GM21447 (cell line): Measurements from ENCODE around the gene LGALS13.

Source experiments
- ATAC-seq: cut with Tn5 transposase; IDR thresholded peaks from one replicate; pipeline ENCODE4 v1.9.1; 2021; ENCODE audit not compliant: unreplicated experiment

Gene LGALS13, protein sequence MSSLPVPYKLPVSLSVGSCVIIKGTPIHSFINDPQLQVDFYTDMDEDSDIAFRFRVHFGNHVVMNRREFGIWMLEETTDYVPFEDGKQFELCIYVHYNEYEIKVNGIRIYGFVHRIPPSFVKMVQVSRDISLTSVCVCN

DNA sequence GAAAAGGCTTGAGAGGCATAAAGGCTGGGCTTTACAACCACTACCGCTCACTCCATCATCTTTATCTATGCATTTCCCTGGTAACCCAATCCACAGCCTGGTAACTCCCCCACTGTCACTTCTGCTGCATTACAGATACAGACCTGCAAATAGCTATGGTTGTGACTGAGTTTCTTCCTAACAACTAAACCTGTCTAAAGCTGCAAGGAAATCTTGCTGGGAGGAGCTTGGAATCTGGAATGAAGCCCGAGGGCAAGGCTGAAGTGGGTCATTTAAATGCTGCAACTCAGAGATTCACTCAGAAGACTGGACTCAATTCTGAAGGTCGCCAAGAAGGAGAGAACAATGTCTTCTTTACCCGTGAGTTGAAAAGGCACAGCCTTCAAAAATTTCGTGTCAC, at the start of gene LGALS13:
TSS of gene LGALS13 (plus strand) at position 301 of the 400 bp plus-strand sequence. CDS start at position 346, 45 bp downstream.
- ATAC-seq, result no peak

DNA sequence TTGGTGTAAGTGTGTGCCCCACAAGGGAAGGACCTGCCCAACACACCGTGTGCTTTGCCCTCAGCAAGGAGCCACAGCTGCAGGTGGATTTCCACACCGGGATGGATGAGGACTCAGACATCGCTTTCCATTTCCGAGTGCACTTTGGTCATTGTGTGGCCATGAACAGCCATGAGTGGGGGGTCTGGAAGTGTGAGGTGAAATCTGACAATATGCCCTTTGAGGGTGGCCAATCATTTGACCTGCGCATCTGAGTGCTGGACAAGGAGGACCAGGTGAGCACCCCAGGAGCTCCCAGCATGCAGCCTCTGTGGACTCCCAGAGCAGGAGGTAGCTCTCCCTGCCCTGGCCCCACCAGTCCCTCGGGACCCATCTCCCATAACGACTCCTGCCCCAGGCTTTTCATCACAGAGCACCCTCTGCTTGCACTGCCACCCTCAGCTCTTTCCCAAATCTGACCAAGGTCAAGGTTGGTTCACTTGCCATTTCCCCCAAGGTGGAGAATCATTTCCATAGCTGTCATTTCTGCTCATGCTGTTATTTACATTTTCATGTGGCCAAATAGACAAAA, 49.2 kb upstream of the LGALS13 start:
- no peak for ATAC-seq

DNA sequence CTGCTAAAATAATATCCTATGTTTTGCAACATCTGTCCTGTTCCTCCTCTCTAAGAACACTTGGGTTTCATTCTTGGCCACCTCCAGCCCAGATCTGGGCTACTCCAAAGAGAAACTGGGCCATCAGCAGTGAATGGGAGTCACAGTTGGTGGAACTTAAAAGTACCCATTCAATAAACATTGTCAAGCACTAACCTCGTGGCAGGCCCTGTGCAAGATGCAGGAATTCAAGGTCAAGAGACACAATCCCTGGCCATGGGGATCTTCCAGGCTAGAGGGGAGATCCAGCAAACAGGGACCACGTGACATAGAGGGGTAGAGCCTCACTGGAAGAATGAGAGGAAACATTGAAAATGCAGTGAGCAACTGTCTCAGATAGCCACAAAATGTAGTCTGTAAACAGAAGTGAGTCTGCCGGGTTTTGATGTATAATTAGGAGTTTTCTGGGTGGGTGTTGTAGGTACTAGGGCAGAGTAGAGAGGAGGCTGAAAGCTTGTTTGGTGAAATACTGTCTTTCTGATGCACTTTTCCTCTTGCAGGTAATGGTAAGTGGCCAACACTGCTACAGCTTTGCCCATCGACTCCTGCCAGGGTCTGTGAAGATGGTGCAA, 47.5 kb upstream of the LGALS13 start:
- ATAC-seq, result no peak

DNA sequence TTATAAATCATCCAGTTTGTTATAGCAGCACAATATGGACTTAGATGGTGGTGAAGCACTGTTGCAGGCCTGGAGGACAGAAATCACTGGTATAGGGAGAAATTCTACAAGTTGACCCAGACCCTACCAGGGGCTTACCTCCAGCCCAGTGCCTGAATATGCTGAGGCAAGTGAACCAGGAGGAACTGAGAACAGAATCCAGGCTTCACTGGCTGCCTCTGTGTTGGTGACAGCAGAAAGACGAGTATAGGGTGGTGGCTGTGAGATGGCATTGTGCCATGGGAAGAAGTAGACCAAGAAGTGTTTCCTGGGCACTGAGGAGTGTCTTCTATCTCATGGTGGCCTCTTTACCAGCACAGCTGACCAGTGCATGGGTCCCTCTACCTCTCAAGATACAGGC, 46.4 kb upstream of the LGALS13 start:
- ATAC-seq, result no peak

DNA sequence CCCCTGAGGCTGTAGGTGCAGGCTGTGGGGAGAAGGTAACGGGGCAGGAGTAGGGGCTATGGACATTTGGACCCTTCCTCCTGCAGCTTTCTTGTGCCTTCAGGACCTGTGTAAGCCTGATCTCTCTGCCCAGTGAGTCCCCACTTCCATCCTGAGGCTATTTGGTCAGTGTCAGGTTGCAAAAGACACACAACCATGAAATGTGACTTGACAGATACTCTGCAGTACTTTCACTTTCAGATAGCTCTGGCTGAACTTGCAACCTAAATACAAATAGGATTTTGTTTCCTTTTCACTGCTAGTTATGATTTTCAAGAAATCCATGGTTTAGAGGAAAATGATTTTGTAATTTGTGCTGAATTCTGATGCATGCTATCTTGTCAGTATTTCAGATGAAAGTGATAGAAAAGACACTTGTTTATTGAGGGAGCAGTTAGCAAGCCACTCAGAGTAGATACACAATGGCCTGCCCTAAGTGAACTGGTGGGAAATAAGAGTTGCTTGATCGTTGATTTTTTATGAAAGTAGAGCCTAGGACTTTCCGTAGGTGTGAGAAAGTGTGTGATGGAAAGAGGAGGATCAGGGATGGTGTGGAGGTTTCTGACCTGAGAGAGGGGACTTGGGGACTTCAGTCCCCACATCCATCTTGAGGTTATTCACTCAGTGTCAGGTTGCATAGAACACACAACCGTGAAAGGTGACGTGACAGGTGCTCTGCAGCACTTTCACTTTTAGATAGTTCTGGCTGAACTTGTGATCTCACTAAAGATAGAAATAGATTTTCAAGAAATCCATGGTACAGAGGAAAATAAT, 44.3 kb upstream of the LGALS13 start:
- no peak for ATAC-seq

DNA sequence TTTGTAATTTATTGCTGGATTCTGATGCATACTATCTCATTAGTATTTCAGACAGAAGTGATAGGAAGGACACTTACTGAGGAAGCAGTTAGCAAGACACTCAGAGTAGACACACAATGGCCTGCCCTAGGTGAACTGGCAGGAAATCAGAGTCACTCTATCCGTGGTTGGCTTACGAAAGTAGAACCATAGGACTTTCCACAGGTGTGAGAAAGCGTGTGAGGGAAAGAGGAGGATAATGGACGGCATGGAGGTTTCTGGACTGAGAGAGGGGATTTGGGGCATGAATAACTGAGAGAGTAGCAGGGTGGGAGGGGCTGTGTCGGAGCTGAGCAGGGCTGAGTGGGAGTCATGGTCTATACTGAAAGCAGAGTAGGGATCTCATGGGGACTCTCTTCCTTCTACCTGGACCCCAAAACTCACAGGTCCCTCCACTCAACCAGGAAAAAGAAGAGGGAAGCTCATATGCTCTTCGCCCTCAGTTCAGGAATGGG, 43.7 kb upstream of the LGALS13 start:
- no peak for ATAC-seq

DNA sequence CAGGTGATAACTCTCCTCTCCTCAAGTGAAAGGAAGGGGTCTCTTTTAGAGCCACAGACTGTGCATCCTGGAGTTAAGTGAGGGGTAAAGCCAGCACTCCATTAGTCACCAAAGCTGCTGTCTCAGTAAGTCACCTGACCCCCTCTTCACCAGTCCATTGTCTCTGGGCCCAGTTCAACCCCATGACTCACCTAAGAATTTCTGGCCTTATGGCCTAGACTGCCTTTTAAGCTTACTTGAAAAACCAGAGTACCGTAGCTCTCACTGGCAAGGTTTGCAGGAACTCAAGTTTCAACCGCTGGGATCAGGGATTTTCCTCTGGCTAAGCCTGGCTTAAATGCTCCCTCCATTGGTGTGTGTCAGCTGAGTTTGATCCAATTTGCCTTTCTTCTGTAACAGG, 38.9 kb upstream of the LGALS13 start:
- no peak for ATAC-seq

DNA sequence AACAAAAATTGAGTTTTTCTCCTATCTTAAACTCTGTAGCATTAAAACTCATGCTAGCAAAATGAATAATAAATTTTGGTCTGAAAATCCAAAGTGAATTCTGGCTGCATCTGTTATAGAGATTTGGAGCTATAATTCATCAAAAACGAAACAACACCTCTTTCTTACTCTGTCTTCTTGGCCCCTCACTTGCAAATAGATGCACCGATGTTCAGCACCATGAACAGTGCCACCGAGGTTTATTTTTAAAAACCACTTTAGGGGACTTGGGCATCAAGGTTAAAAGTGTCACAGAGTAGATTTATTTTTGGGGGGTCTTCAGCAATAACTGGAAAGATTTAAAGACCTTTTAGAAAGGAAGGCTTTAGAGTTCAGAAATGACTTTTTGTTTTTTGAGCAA, 36.3 kb upstream of the LGALS13 start:
- ATAC-seq, result no peak

DNA sequence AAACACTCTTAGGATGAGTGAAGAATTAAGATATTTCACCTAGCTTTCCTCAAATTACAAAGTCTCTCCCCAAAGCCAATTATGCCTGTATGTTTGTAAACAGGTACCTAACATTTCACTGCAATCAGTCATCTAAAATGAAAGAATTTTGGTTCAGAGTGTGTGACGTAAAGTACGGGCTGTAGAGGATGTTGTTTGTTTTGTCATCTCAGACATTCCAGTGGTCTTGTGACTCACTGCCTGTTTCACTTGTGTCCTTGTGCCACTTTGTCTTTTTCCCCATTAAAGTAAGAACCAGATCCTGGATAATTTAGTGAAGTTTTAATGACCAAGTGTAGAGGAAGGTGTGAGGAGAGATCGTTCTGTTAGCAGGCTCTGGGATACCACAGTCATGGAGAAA, 33.7 kb upstream of the LGALS13 start:
- no peak for ATAC-seq

DNA sequence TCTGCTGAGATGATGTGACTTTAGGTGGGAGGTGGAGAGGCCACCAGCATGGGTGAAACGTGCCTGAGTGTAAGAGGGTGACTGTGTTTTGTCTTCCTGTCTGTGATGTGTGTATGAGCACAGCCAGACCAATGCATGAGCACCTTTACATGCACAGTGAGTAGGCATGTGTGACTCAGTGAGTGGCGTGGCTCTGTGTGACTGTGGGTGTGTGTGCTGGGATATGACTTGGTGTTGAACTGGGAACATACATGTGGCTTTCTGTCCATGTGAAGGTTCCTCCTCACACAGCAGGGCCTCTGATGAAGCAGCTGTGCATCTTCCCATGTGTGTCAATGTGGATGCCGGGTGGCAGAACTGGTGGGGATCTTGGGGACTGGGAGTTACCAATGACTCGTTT, 19.9 kb upstream of the LGALS13 start:
- ATAC-seq, result no peak

DNA sequence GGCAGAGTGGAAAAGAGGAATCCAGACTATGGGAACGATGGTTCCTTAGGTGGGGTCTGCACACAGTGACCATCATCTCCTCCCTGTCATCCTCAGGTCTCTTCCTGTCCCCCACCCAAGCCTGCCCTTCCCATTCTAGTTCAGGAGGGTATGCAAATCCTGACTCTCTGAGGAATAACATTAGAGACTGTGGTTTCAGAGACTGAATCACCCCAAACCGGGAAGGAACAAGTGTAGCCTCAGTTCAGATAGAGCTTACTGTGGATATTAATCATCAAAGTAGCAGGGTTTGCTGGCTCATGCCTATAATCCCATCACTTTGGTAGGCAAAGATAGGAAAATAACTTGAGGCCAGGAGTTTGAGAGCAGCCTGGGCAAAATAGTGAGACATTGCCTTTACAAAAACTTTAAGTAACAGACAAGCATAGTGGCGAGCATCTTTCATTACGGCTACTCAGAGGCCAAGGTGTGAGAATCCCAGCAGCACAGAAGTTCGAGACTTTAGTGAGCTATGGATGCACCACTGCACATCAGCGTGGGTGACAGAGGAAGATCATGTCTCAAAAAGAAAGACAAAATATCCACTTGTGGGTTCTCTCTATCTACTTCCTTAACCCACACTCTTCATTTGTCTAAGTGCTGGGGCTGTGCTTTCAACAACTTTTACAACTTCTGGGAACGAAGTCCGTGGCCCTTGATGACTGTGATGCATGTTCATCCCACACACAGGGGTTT, 19.3 kb upstream of the LGALS13 start:
- ATAC-seq, result no peak

DNA sequence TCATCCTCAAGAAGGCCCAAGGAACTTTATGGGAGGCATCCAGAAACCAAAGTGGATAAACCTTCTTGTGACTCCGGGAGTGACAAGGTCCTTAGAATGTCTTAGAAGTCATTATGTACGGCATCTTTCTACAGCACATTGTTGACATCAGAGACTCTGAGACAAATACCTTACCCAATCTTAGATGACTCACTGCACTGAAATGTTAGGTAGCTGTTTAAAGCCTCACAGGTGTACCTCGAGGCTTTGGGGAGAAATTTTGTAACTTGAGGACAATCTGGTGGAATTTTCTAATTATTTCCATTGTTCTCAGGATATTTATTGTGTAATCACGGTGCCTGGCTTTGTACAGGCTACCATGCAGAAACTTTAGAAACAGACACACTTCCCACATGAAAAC, 14.8 kb upstream of the LGALS13 start:
- no peak for ATAC-seq

DNA sequence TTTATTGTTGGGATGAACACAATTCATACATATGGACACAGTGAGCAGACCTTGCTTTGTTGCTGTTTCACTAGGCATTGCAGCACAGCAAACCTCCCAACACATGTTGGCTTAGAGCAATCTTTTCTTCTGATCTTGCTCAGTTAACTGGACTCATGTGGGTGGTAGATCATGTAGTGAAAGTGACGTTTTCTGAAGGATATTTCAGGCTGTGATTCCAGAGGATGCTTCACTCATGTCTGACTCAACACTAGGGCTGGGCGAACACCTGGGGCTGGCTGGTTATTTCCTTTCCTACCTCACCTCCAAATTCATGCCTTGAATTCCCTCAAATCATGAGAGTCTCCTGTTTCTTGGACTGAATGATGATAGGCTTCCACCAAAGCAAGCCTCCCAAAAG, 14.3 kb upstream of the LGALS13 start:
- no peak for ATAC-seq

DNA sequence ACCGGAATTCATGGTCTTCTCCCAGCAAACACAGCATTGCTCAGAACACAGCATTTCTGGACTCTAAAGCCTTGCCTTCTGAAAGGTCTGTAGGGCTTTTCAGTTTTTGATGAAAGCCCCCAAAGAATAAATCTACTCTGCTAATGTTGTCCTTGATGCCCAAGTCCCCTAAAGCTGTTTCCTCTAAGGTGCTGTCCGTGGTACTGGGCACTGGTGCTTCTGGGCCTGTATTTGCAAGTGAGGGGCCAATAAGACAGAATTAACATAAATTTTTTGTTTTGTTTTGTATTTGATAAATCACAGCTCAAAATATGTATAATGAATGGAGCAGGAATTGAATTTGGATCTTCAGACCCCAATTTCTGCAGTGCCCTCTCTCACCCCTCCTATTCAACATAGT, 12.1 kb upstream of the LGALS13 start:
- no peak for ATAC-seq

DNA sequence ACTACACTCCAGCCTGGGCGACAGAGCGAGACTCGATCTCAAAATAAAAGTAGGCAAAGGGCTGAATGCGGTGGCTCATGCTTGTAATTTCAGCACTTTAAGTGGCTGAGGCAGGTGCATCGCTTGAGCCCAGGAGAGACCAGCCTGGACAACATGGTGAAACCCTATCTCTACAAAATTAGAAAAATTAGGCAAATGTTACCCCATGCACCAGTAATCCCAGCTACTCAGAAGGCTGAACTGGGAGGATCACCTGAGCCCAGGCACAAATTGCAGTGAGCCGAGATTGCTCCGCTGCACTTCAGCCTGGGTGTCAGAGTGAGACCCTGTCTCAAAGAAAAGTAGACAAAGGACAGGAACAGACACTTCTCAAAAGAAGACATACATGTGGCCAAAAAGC, 9.9 kb upstream of the LGALS13 start:
- ATAC-seq, result no peak

DNA sequence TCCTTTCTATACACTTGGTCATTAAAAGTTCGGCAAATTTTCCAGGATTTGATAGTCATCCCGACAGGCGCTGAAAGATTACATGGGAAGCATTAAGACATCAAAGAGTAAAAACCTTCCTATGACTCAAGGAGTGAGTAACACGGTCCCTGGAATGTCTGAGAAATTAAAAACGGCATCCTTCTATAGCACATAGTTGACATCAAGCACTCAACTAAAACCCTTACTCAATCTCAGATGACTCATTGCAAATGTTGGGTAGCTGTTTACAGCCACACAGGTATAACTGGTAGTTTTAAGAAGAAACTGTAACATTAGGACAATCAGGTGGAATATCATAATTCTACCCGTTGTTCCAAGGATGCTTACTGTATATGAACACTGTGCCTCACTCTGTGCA, 6.4 kb upstream of the LGALS13 start:
- ATAC-seq, result no peak

DNA sequence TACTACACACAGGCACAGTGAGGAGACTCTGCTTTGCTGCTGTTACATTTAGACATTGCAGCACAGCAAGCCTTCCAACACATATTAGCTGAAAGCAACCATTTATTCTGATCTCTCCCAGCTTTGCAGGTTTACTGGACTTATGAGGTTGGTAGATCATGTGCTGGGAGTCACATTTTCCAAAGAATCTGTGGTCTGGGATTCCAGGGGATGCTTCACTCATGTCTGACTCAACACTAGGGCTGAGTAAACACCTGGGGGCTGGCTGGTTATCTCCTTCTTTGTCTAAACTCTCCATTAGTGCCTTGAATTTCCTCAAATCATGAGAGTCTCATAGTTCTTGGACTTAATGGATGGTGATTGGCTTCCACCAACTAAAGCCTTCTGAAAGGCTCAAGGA, 5.4 kb upstream of the LGALS13 start:
- ATAC-seq, result no peak

DNA sequence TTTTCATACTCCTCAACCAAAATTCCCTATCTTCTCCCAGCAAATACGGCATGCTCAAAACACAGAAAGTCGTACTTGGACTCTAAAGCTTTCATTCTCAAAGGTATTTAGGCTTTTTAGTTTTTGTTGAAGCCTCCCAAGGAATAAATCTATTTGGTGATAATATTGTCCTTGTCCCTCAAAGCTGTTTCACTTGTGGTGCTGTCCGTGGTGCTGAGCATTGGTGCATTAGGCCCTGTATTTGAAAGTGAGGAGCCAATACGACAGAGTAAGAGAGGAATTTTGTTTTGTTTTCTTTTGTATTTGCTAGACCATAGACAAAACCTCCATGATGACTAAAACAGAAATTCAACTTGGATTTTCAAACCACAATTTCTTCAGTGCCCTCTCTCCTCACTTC, 3.2 kb upstream of the LGALS13 start:
- ATAC-seq, result no peak

DNA sequence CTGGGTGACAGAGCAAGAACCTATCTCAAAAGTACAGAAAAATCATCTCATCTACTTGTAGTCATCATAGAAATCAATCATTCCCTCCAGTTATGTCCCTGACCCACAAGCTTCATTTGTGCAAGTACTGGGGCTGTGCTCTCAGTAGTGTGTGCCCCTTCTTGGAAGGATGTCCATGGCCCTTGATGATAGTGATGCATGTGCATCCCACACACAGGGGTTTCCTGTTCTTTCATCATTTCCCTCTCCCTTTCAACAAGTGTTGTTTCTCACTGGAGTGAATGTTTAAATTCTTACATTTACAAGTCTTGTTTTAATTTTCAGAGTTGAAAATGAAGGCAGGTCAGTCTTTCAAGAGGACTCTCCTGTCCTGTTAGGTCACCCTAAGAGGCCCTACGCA, 1.5 kb downstream of the LGALS13 start:
- no peak for ATAC-seq

DNA sequence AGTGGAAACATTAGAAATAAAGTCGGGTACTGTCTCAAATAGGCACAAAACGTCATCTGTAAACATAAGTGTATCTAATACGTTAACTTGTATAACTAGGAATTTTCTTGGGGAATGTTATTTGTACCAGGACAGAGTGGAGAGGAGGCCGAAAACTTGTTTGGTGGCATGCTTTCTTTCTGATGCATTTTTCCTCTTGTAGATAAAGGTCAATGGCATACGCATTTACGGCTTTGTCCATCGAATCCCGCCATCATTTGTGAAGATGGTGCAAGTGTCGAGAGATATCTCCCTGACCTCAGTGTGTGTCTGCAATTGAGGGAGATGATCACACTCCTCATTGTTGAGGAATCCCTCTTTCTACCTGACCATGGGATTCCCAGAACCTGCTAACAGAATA, 4.7 kb downstream of the LGALS13 start:
- ATAC-seq, result no peak

DNA sequence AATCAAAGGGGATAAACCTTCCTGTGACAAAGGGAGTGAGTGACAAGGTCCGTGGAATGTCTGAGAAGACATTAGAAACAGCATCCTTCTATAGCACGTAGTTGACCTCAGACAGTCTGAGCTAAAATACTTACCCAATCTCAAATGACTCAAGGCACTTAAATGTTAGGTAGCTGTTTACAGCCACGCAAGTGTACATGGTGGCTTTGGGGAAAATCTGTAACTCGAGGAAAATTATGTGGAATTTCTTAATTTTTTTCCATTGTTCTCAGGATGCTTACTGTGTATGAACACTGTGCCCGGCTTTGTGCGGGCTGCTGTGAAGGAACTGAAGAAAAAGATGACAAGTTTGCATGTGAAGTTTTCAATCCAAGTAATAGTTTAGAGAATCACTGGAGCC, 5.2 kb downstream of the LGALS13 start:
- no peak for ATAC-seq
